ENCODE measurements around the gene FAM53A. TPM values are rescaled to one million over a fixed set of nuclear protein-coding genes. Genes with fewer than 3 reads are reported as not detected.

FAM53A gene
- total and polyA plus RNA-seq, 2 of the 13 experiments (the other 11 are each of a cell fraction or from before 2014, with no cell fraction given) = 0.48 to 1.1 TPM

- peak overlapping the region; percentile 62 for H3K4me2 ChIP-seq (ENCODE audit: low read depth, low read length)
- no peaks in the 10 kb centered on the region for H3K36me3 ChIP-seq (replicated peaks in 1 of 2; ENCODE audit: control insufficient read depth in 1 of 2, insufficient read depth in 2 of 2, low read length in 2 of 2)
- ChIA-PET POLR2A (no interaction called here), CTCF (ENCODE audit: low intra/inter-chr PET ratio, low total read pairs) (interaction anchor here (0.5 to 1.2 kb wide), 2 partner anchors 63 to 69 kb away, joined by 3 read pairs; no protein-coding TSS in a partner anchor)
- BruUV-seq (replicated peaks) = no TSS peak
- H3K4me1 ChIP-seq (ENCODE audit: insufficient read depth, low read length) = peaks cover 12% of the 10 kb centered on the region
- H3K4me3 ChIP-seq (replicated peaks in 1 of 3; ENCODE audit: insufficient read depth in 1 of 3, low read depth in 2 of 3, low read length in 3 of 3) = peak overlapping the region in 1 of 3 experiments; percentile 43; a peak in 1 of 6 replicates
- no peak overlapping the region for H3K9ac ChIP-seq (ENCODE audit: insufficient read depth, low read depth, low read length)
- H3K27ac ChIP-seq (ENCODE audit: extremely low read length, insufficient read depth, low read length) = no peak overlapping the region
- no peaks in the 10 kb centered on the region for H4K20me1 ChIP-seq (ENCODE audit: insufficient read depth, low read length)
- DNase-seq (ENCODE audit: low spot score) = no peak
- H2AFZ ChIP-seq (ENCODE audit: low read length) = no peak overlapping the region
- intact Hi-C loops (cut with micrococcal nuclease; ENCODE audit: unreplicated experiment) = no loop called here
- H3K79me2 ChIP-seq (ENCODE audit: insufficient read depth, low read length) = no peaks in the 10 kb centered on the region
- no peaks in the 10 kb centered on the region for H3K9me3 ChIP-seq (ENCODE audit: low read length)
- 31% methylated on average over 24 of the region's 25 CpGs for WGBS (ENCODE audit: low lambda C conversion rate)
- ATAC-seq = peak; percentile 71
- FAIRE-seq = no peak
- H3K27me3 ChIP-seq (ENCODE audit: control insufficient read depth in 1 of 2, insufficient read depth in 2 of 2, low read length in 2 of 2) = no peaks in the 10 kb centered on the region
- in situ Hi-C loops (cut with HindIII; ENCODE audit: extremely low pct_ligation_motif_present, low pct_unique_long_range_greater_than_20kb) = no loop called here
- TF ChIP-seq ZSCAN25 (CRISPR knock-in tag; IDR thresholded peaks at IDR 0.05) (peak; percentile 91), BCL3 (CRISPR knock-in tag; IDR thresholded peaks at IDR 0.05) (peak; percentile 55; the same call in 1 of the 2 replicates), ZNF687 (CRISPR knock-in tag; IDR thresholded peaks at IDR 0.05) (peak; percentile 49), U2AF1 (optimal IDR thresholded peaks at IDR 0.05; ENCODE audit: low read depth, low read length) (no peak), ZNF713 (CRISPR knock-in tag; IDR thresholded peaks at IDR 0.05) (no peak), ZFP36 (IDR thresholded peaks at IDR 0.05; ENCODE audit: borderline replicate concordance, low read depth, low read length, partially characterized antibody) (no peak), ZC3H13 (CRISPR knock-in tag; IDR thresholded peaks at IDR 0.05) (no peak), ZNF7 (CRISPR knock-in tag; IDR thresholded peaks at IDR 0.05) (no peak), ESRRA (CRISPR knock-in tag; IDR thresholded peaks at IDR 0.05; ENCODE audit: low read depth) (peak; percentile 97)
Observed at GRCh38 chr4:1660948-1661677, 23.0 kb downstream of the FAM53A start.

Data from HepG2 (cell line).